SU-DHL-6 (cell line): ENCODE results near the gene ABCA6.

Experiments
- H2AFZ ChIP-seq: fragments of 200-600 bp; sonication (generic); 2 replicates; pipeline ENCODE4 v1.6.1; 2014; ENCODE audit warnings: low read depth, mild to moderate bottlenecking, moderate library complexity, mixed read lengths, antibody characterized with exemption, low read length; ENCODE audit not compliant: severe bottlenecking
- H3F3A ChIP-seq: fragments of 200-600 bp; shearing (Covaris generic); 2 replicates; pipeline ENCODE4 v1.6.0; 2016; ENCODE audit warnings: antibody characterized with exemption, mild to moderate bottlenecking; ENCODE audit not compliant: insufficient read depth
- H3K27ac ChIP-seq: fragments of 200-600 bp; sonication (generic); 2 replicates; pipeline ENCODE4 v1.5.1; 2016; ENCODE audit warnings: low read depth, mild to moderate bottlenecking, low read length, moderate library complexity, mixed read lengths
- H3K27me3 ChIP-seq: fragments of 200-600 bp; sonication (generic), shearing (Covaris generic); 2 replicates; pipeline ENCODE4 v1.6.0; 2014; ENCODE audit warnings: mild to moderate bottlenecking, low read length
- H3K36me3 ChIP-seq: fragments of 200-600 bp; sonication (generic); 2 replicates; pipeline ENCODE4 v1.6.1; 2014; ENCODE audit warnings: mild to moderate bottlenecking, low read length, mixed read lengths
- H3K4me2 ChIP-seq: fragments of 300-600, 200-600 bp; shearing (Covaris generic), sonication (generic); 2 replicates; pipeline ENCODE4 v1.6.0; 2014; ENCODE audit warnings: low read length, low read depth, mild to moderate bottlenecking; ENCODE audit not compliant: poor library complexity, severe bottlenecking
- H3K4me3 ChIP-seq: fragments of 200-600 bp; sonication (generic); 2 replicates; pipeline ENCODE4 v1.5.1; 2014; ENCODE audit warnings: antibody characterized with exemption, low read length, mild to moderate bottlenecking, mixed read lengths; ENCODE audit not compliant: insufficient read depth, poor library complexity, severe bottlenecking
- H3K79me2 ChIP-seq: fragments of 200-600 bp; sonication (generic); 2 replicates; pipeline ENCODE4 v1.6.1; 2014; ENCODE audit warnings: mild to moderate bottlenecking, low read length, moderate library complexity; ENCODE audit not compliant: insufficient read depth
- H3K9ac ChIP-seq: fragments of 200-600 bp; sonication (generic); 2 replicates; pipeline ENCODE4 v1.7.0; 2014; ENCODE audit warnings: mild to moderate bottlenecking, low read length
- H3K9me2 ChIP-seq: fragments of 200-600 bp; sonication (generic); replicated peaks from 2 replicates; pipeline ENCODE4 v1.6.1; 2014; ENCODE audit warnings: low read length; ENCODE audit not compliant: insufficient read depth
- H3K9me3 ChIP-seq: fragments of 200-600 bp; sonication (generic); 2 replicates; pipeline ENCODE4 v1.6.1; 2014; ENCODE audit warnings: low read length, mixed read lengths; ENCODE audit not compliant: insufficient read depth
- H4K20me1 ChIP-seq: fragments of 200-600 bp; sonication (generic); 2 replicates; pipeline ENCODE4 v1.6.1; 2014; ENCODE audit warnings: low read depth, mild to moderate bottlenecking, antibody characterized with exemption, low read length, moderate library complexity, mixed read lengths
- EZH2phosphoT487 ChIP-seq: fragments of 200-600 bp; sonication (generic), shearing (Covaris generic); conservative IDR thresholded peaks from 2 replicates; pipeline ENCODE4 v1.6.1; 2018; ENCODE audit warnings: mild to moderate bottlenecking, antibody characterized with exemption, low read length, moderate library complexity, mixed read lengths
- TF ChIP-seq, protein P1 (sequence below): fragments of 200-600 bp; sonication (generic); IDR thresholded peaks from one replicate; pipeline ENCODE4 v1.5.1; 2017; ENCODE audit warnings: antibody characterized with exemption, mild to moderate bottlenecking, low read length, moderate library complexity; ENCODE audit not compliant: insufficient read depth, poor library complexity, severe bottlenecking

Gene ABCA6

DNA sequence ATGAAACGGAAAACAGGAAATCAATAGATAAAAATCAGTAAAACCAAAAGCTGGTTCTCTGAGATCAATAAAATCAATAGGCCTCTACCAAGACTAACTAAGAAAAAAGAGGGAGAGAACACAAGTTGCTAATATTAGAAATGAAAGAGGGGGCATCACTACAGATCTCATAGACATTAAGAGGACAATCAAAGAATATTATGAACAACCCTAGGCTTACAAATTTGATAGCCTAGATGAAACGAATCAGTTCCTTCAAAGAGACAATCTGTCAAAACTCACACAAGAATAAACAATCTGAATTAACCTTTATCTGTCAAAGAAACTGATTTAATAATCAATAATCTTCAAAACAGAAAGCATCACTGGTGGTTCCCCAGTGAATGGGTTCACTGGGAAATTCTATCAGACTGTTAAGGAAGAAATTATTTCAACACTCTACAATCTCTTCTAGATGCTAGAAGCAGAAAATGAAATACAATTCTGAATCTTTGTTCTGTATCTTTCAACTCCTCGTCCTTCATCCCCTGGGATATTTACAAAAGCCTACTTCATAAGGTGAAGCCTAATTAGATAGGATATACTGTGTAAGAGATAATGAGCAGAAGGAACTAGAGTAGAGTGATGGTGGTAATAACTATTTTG is 85.4 kb downstream of the ABCA6 start:
- Histone ChIP-seq H3K4me3 (no peak overlapping the region), H3K36me3 (no peaks in the 10 kb centered on the region), H3K4me2 (no peak overlapping the region), H3K9me3 (no peaks in the 10 kb centered on the region), H3K9me2 (no peaks in the 10 kb centered on the region), H4K20me1 (no peaks in the 10 kb centered on the region), H3K9ac (no peak overlapping the region), H3K79me2 (no peaks in the 10 kb centered on the region), H3F3A (no peaks in the 10 kb centered on the region), H3K27me3 (no peaks in the 10 kb centered on the region), H2AFZ (no peak overlapping the region), H3K27ac (no peak overlapping the region)
- TF ChIP-seq EZH2phosphoT487, result no peak
- TF ChIP-seq, protein P1, sequence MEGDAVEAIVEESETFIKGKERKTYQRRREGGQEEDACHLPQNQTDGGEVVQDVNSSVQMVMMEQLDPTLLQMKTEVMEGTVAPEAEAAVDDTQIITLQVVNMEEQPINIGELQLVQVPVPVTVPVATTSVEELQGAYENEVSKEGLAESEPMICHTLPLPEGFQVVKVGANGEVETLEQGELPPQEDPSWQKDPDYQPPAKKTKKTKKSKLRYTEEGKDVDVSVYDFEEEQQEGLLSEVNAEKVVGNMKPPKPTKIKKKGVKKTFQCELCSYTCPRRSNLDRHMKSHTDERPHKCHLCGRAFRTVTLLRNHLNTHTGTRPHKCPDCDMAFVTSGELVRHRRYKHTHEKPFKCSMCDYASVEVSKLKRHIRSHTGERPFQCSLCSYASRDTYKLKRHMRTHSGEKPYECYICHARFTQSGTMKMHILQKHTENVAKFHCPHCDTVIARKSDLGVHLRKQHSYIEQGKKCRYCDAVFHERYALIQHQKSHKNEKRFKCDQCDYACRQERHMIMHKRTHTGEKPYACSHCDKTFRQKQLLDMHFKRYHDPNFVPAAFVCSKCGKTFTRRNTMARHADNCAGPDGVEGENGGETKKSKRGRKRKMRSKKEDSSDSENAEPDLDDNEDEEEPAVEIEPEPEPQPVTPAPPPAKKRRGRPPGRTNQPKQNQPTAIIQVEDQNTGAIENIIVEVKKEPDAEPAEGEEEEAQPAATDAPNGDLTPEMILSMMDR, result no peak

DNA sequence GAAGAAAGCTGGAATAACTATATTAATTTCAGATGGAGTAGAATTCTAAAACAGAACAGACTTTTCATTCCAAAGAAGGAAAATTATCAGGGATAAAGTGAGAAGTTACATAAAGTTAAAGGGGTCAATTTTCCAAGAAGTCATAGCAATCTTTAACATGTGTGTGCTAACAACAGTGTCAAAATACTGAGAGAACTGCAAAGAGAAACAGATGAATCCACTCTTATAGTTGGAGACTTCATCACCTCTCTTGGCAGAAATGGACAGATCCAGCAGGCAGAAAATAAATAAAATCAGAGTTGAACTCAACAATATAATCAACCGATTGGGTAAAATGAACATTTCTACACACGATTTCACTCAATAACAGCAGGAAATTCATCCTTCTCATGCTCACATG is 86.4 kb downstream of the ABCA6 start:
- Histone ChIP-seq H4K20me1 (no peaks in the 10 kb centered on the region), H3F3A (no peaks in the 10 kb centered on the region), H3K27ac (no peak overlapping the region), H3K27me3 (no peaks in the 10 kb centered on the region), H3K9ac (no peak overlapping the region), H3K79me2 (no peaks in the 10 kb centered on the region), H3K9me3 (no peaks in the 10 kb centered on the region), H3K9me2 (no peaks in the 10 kb centered on the region), H3K36me3 (no peaks in the 10 kb centered on the region), H3K4me2 (no peak overlapping the region), H3K4me3 (no peak overlapping the region), H2AFZ (no peak overlapping the region)
- TF ChIP-seq, protein P1, result no peak
- no peak for TF ChIP-seq EZH2phosphoT487

DNA sequence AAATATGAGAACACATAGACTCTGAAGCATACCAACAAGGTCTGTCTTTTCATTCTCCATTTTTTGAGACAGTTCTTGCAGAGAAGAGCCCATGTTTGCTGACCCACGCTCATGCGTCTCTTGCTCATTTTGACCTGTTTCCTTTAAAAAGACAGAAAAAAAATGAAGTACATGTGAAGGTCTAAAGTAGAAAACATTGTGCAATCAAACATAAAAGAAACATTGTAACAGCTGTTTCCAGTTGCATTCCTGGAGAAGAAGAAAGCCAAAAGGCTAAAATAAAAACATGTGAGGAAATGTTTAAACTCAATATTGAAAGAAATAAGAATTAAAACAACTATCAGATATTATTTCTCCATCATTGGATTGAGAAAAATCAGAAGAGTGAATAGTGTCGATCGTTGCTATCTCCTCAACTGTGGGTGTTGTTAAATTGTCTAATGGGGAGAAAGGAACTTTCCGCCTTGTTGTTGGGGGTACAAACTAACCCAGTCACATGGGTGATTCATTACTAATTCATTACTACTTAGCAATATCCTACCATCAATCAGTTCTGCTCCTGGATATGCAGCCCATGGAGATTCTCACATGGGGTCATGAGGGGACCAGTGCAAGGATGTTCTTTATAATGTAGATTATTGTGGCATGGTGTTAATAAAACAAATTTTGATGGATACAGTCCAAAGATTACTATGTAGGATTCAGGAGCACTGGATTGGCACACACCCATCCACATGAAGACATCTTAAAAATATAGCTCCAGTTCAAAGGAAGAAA is 90.5 kb downstream of the ABCA6 start:
- Histone ChIP-seq H3K36me3 (no peaks in the 10 kb centered on the region), H3K4me3 (no peak overlapping the region), H3K27me3 (no peaks in the 10 kb centered on the region), H2AFZ (no peak overlapping the region), H3K4me2 (no peak overlapping the region), H3K27ac (no peak overlapping the region), H4K20me1 (no peaks in the 10 kb centered on the region), H3K79me2 (no peaks in the 10 kb centered on the region), H3K9me2 (no peaks in the 10 kb centered on the region), H3K9ac (no peak overlapping the region), H3K9me3 (no peaks in the 10 kb centered on the region), H3F3A (no peaks in the 10 kb centered on the region)
- TF ChIP-seq, protein P1, result no peak
- no peak for TF ChIP-seq EZH2phosphoT487
